B cell (primary cell): ENCODE data around the gene NFKBIZ. TPM values are rescaled to one million over a fixed set of nuclear protein-coding genes. Genes with fewer than 3 reads are reported as not detected.

Experiments used
- ATAC-seq: fragments of 200-7000 bp; cut with Tn5 transposase; one replicate; pipeline ENCODE4 v1.10.0; 2021; ENCODE audit warnings: low read depth, mild to moderate bottlenecking, moderate number of reproducible peaks, moderate library complexity
- CTCF ChIA-PET: fragments of 350-600 bp; sonication (Branson Sonifier 250); formaldehyde crosslinking; loops from one replicate; lab custom pipeline; 2021; ENCODE audit warnings: antibody characterized with exemption, inconsistent platforms; lab: Charles Lee
- POLR2A ChIA-PET: fragments of 350-600 bp; sonication (Branson Sonifier 250); formaldehyde crosslinking; loops from one replicate; lab custom pipeline; 2021; ENCODE audit warnings: antibody characterized with exemption; lab: Charles Lee
- DNase-seq: peaks from one replicate; pipeline ENCODE4 v3.0.0; 2013
- H2AFZ ChIP-seq: 2 replicates; pipeline ENCODE4 v1.6.1; 2012; ENCODE audit warnings: mild to moderate bottlenecking, low read depth, low read length; ENCODE audit not compliant: insufficient read depth, poor library complexity, severe bottlenecking
- H3K27ac ChIP-seq, 2 donors: 1 replicate in 1 of 2; 2 replicates in 1 of 2; pipeline ENCODE4 v1.5.1; 2012 to 2013; ENCODE audit warnings: low read length in 2 of 2, mild to moderate bottlenecking in 2 of 2, moderate library complexity in 1 of 2
- H3K27me3 ChIP-seq, 4 experiments: fragments of 200-600 bp in 1 of 4; sonication (generic) in 1 of 4; replicated peaks in 1 of 4; 1 replicate in 2 of 4; 2 replicates in 2 of 4; pipeline versions ENCODE4 v1.6.1 to v1.7.0; 2013 to 2016; ENCODE audit warnings: low read length in 3 of 4, mild to moderate bottlenecking in 2 of 4, mixed read lengths in 1 of 4, moderate library complexity in 1 of 4; ENCODE audit not compliant: insufficient read depth in 4 of 4, control insufficient read depth in 3 of 4; ENCODE audit errors: control extremely low read depth in 1 of 4
- H3K36me3 ChIP-seq, 2 experiments: replicated peaks in 1 of 2; 1 replicate in 1 of 2; 2 replicates in 1 of 2; pipeline versions ENCODE4 v1.6.1 to v1.7.1; 2013; ENCODE audit warnings: low read length in 1 of 2; ENCODE audit not compliant: insufficient read depth in 2 of 2, control insufficient read depth in 1 of 2; ENCODE audit errors: control extremely low read depth in 1 of 2, extremely low read depth in 1 of 2
- H3K4me1 ChIP-seq, 2 donors: fragments of 200-600 bp in 1 of 2; sonication (generic) in 1 of 2; 1 replicate in 1 of 2; 2 replicates in 1 of 2; pipeline versions ENCODE4 v1.5.1 to v1.6.1; 2013 to 2017; ENCODE audit warnings: low read length in 2 of 2; ENCODE audit not compliant: control insufficient read depth in 2 of 2, insufficient read depth in 2 of 2
- H3K4me2 ChIP-seq: replicated peaks from 2 replicates; pipeline ENCODE3; 2012; ENCODE audit warnings: mild to moderate bottlenecking, low read depth, low read length; ENCODE audit not compliant: poor library complexity, severe bottlenecking
- H3K4me3 ChIP-seq, 5 experiments: fragments of 200-600 bp in 1 of 5; sonication (generic) in 1 of 5; 1 replicate in 3 of 5; 2 replicates in 2 of 5; pipeline versions ENCODE4 v1.5.1 to v1.7.0; 2011 to 2016; ENCODE audit warnings: low read length in 4 of 5, mild to moderate bottlenecking in 4 of 5, low read depth in 2 of 5, control low read depth in 1 of 5, moderate library complexity in 1 of 5; ENCODE audit not compliant: insufficient read depth in 1 of 5; ENCODE audit errors: control extremely low read depth in 1 of 5, extremely low read depth in 1 of 5
- H3K79me2 ChIP-seq: fragments of 200-600 bp; sonication (generic); one replicate; pipeline ENCODE4 v1.6.0; 2016; ENCODE audit warnings: low read length; ENCODE audit not compliant: control insufficient read depth, insufficient read depth
- H3K9ac ChIP-seq: fragments of 200-600 bp; sonication (generic); 2 replicates; pipeline ENCODE4 v1.6.1; 2017; ENCODE audit warnings: mild to moderate bottlenecking, low read length, moderate library complexity
- H3K9me3 ChIP-seq, 3 donors: one replicate each; pipeline versions ENCODE4 v1.6.1 to v1.7.1; 2013; ENCODE audit warnings: low read length in 2 of 3; ENCODE audit not compliant: control insufficient read depth in 2 of 3, insufficient read depth in 1 of 3; ENCODE audit errors: control extremely low read depth in 1 of 3
- H4K20me1 ChIP-seq: 2 replicates; pipeline ENCODE4 v1.6.0; 2012; ENCODE audit warnings: mild to moderate bottlenecking, low read length; ENCODE audit not compliant: insufficient read depth, control insufficient read depth, poor library complexity, severe bottlenecking
- H3K27ac Mint-ChIP-seq: one replicate; pipeline ENCODE4 v1.8.0; 2021; ENCODE audit warnings: mixed read lengths
- H3K27me3 Mint-ChIP-seq: one replicate; pipeline ENCODE4 v1.8.0; 2021; ENCODE audit warnings: mixed read lengths
- H3K4me1 Mint-ChIP-seq: one replicate; pipeline ENCODE4 v1.8.0; 2021; ENCODE audit warnings: mixed read lengths
- H3K4me3 Mint-ChIP-seq: one replicate; pipeline ENCODE4 v1.8.0; 2021; ENCODE audit warnings: mixed read lengths
- H3K9me3 Mint-ChIP-seq: one replicate; pipeline ENCODE4 v1.8.0; 2022; ENCODE audit warnings: mixed read lengths; ENCODE audit not compliant: insufficient read depth
- EZH2 ChIP-seq: IDR thresholded peaks from 2 replicates; pipeline ENCODE4 v1.6.1; 2012; ENCODE audit warnings: borderline replicate concordance, low read depth, mild to moderate bottlenecking, moderate library complexity, low read length; ENCODE audit not compliant: insufficient read depth, poor library complexity, severe bottlenecking
- WGBS: methylation state at CpG from one replicate; pipeline ENCODE4 v1.1.5; 2013; ENCODE audit warnings: missing lambda C conversion rate; ENCODE audit not compliant: insufficient coverage; 5-methylcytosine and 5-hydroxymethylcytosine counted together
- intact Hi-C: fragments of 100-400 bp; cut with micrococcal nuclease; formaldehyde crosslinking; loops from one replicate; pipeline ENCODE4 v1.10.0; 2022
- polyA plus RNA-seq: library from polyadenylated mRNA; depleted of rRNA; stranded (reverse); fragments of >200 nt; gene quantifications from 2 replicates; pipeline ENCODE4 v1.2.3, GENCODE V29; 2012
- total RNA-seq, 2 donors: library from RNA; stranded (reverse); fragments of 120-200 nt in 1 of 2; gene quantifications; 1 replicate in 1 of 2; 2 replicates in 1 of 2; pipeline versions ENCODE4 v1.2.3 to v1.2.4, GENCODE V29; 2013 to 2022
- TF ChIP-seq, protein P1 (sequence below): fragments of 200-600 bp; IDR thresholded peaks from one replicate; pipeline ENCODE4 v1.8.0; 2022; ENCODE audit warnings: antibody characterized with exemption, mild to moderate bottlenecking

The NFKBIZ gene
- total and polyA plus RNA-seq, 2 donors (not counting 1 experiment from before 2014, with no cell fraction given) = 114 to 157 TPM

GRCh38 chr3:101806491-101806890 lies 42.8 kb upstream of the NFKBIZ start:
- DNase-seq (no peak), ATAC-seq (no peak)
- no peak overlapping the region for H3K4me2 ChIP-seq
- H3K79me2 ChIP-seq = peaks cover 6% of the 10 kb centered on the region
- peaks cover under 1 to 27% of the 10 kb centered on the region in 2 experiments for H3K36me3 ChIP-seq
- intact Hi-C loops = no loop called here
- Mint-ChIP-seq H3K27me3 (no peaks in the 10 kb centered on the region), H3K4me3 (no peak overlapping the region), H3K4me1 (peaks cover 16% of the 10 kb centered on the region), H3K27ac (no peak overlapping the region), H3K9me3 (no peaks in the 10 kb centered on the region)
- no peak overlapping the region for H3K9ac ChIP-seq
- no peak overlapping the region for H2AFZ ChIP-seq
- ChIA-PET POLR2A (no interaction called here), CTCF (interaction anchor here (1.7 to 20.1 kb wide), 8 partner anchors 5 to 733 kb away, joined by 5 to 1306 read pairs (median 22); partner anchors contain the start of genes NFKBIZ and NXPE3)
- H3K27me3 ChIP-seq = no peaks in the 10 kb centered on the region
- H3K4me3 ChIP-seq = no peak overlapping the region
- no peaks in the 10 kb centered on the region for H4K20me1 ChIP-seq
- TF ChIP-seq, protein P1, sequence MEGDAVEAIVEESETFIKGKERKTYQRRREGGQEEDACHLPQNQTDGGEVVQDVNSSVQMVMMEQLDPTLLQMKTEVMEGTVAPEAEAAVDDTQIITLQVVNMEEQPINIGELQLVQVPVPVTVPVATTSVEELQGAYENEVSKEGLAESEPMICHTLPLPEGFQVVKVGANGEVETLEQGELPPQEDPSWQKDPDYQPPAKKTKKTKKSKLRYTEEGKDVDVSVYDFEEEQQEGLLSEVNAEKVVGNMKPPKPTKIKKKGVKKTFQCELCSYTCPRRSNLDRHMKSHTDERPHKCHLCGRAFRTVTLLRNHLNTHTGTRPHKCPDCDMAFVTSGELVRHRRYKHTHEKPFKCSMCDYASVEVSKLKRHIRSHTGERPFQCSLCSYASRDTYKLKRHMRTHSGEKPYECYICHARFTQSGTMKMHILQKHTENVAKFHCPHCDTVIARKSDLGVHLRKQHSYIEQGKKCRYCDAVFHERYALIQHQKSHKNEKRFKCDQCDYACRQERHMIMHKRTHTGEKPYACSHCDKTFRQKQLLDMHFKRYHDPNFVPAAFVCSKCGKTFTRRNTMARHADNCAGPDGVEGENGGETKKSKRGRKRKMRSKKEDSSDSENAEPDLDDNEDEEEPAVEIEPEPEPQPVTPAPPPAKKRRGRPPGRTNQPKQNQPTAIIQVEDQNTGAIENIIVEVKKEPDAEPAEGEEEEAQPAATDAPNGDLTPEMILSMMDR = no peak
- no peak for TF ChIP-seq EZH2
- H3K27ac ChIP-seq = no peak overlapping the region
- peaks cover 0 to 7% of the 10 kb centered on the region in 2 donors for H3K4me1 ChIP-seq
- H3K9me3 ChIP-seq = no peaks in the 10 kb centered on the region
- WGBS = 100% methylated on average over 1 of the region's 1 CpG

GRCh38 chr3:101807888-101808287 lies 41.4 kb upstream of the NFKBIZ start:
- H3K4me3 ChIP-seq = no peak overlapping the region
- H2AFZ ChIP-seq = no peak overlapping the region
- no peak overlapping the region for H3K9ac ChIP-seq
- no peak for DNase-seq
- Mint-ChIP-seq H3K27ac (no peak overlapping the region), H3K4me1 (peaks cover 16% of the 10 kb centered on the region), H3K27me3 (no peaks in the 10 kb centered on the region), H3K9me3 (no peaks in the 10 kb centered on the region), H3K4me3 (no peak overlapping the region)
- no peak for ATAC-seq
- H3K79me2 ChIP-seq = peaks cover 6% of the 10 kb centered on the region
- ChIA-PET CTCF (interaction anchor here (1.2 to 20.1 kb wide), 14 partner anchors 10 to 731 kb away, joined by 3 to 1306 read pairs (median 6); no protein-coding TSS in a partner anchor), POLR2A (no interaction called here)
- no peaks in the 10 kb centered on the region for H3K9me3 ChIP-seq
- intact Hi-C loops = loop anchor here (2.0 kb wide), 1 partner anchor 729 kb away; no protein-coding TSS in a partner anchor
- TF ChIP-seq, protein P1 = no peak
- no peak for TF ChIP-seq EZH2
- H3K4me1 ChIP-seq = peaks cover 0 to 7% of the 10 kb centered on the region in 2 donors
- WGBS = 100% methylated on average over 1 of the region's 2 CpGs
- no peak overlapping the region for H3K27ac ChIP-seq
- no peaks in the 10 kb centered on the region for H4K20me1 ChIP-seq
- H3K4me2 ChIP-seq = no peak overlapping the region
- H3K36me3 ChIP-seq = peaks cover 0 to 17% of the 10 kb centered on the region in 2 experiments
- no peaks in the 10 kb centered on the region for H3K27me3 ChIP-seq
